ENCODE data around the gene LDLRAP1.
A peak's percentile ranks its signal among the peaks of the same experiment; 100 is the strongest.
"Not testable (repeated sequence)": the region's sequence is repeated elsewhere in the genome, so short reads cannot be mapped to it uniquely, and the experiment has no call there.

Gene LDLRAP1

DNA sequence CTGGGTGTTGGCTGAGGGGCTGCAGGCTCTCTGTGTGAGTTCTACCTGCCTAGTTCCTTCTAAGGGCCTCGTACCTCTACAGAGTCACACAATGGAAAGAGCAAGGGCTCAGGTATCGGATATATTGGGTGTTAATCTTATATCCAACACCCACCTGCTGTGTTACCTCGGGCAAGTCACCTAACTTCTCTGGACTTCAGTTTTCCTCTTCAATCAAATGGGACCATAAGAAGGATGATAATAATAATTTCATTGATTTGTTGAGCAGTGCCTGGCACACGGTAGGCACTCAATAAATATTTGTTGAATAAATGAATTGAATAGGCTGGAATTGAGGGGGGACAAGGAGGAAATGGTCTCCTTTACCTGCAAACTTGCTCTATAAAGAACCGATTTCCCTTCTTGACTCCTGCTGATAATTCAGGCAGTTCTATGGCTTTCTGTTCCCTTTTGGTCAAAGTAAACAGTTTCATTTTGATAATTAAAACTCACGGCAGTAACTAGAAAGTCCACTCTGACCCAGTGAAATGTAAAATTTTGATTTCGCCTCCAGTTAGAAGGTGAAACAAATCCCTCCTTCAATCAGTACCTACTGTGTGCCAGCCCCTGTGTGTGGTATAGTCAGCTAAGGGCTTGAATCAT lies 56.7 kb downstream of the LDLRAP1 start:
- no peak overlapping the region for H3K4me3 ChIP-seq (ENCODE audit: low read depth, low read length)

DNA sequence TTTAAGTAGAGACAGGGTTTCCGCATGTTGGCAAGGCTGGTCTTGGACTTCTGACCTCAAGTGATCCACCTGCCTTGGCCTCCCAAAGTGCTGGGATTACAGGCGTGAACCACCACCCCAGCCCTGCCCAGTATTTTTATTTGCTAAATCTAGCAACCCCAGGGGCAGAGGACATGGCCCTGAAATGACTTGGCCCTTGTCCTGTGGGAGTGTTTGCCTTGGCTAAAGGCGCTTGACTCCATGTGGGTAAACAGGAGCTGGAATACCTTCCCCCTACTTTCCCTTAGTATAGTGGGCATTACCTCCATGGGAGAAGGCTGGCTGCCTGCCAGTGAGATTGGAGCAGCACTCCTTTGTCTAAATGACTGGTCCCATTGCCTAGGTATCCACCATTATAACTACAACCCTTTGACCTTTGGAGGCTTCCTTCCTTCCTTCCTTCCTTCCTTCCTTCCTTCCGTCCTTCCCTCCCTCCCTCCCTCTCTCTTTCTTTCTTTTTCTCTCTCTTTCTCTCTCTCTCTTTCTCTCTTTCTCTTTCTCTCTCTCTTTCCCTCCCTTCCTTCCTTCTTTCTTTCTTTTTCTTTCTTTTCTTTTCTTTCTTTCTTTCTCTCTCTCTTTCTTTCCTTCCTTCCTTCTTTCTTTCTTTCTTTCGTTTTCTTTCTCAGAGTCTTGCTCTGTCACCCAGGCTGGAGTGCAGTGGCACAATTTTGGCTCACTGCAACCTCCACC lies 57.7 kb downstream of the LDLRAP1 start:
- H3K4me3 ChIP-seq (ENCODE audit: low read depth, low read length), result not testable (repeated sequence)

More for the DNA sequence above, 56.7 kb downstream of the LDLRAP1 start:
- TF ChIP-seq, protein P1, sequence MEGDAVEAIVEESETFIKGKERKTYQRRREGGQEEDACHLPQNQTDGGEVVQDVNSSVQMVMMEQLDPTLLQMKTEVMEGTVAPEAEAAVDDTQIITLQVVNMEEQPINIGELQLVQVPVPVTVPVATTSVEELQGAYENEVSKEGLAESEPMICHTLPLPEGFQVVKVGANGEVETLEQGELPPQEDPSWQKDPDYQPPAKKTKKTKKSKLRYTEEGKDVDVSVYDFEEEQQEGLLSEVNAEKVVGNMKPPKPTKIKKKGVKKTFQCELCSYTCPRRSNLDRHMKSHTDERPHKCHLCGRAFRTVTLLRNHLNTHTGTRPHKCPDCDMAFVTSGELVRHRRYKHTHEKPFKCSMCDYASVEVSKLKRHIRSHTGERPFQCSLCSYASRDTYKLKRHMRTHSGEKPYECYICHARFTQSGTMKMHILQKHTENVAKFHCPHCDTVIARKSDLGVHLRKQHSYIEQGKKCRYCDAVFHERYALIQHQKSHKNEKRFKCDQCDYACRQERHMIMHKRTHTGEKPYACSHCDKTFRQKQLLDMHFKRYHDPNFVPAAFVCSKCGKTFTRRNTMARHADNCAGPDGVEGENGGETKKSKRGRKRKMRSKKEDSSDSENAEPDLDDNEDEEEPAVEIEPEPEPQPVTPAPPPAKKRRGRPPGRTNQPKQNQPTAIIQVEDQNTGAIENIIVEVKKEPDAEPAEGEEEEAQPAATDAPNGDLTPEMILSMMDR (IDR thresholded peaks at IDR 0.05; ENCODE audit: borderline replicate concordance, insufficient read depth, low read depth, low read length), result no peak

DNA sequence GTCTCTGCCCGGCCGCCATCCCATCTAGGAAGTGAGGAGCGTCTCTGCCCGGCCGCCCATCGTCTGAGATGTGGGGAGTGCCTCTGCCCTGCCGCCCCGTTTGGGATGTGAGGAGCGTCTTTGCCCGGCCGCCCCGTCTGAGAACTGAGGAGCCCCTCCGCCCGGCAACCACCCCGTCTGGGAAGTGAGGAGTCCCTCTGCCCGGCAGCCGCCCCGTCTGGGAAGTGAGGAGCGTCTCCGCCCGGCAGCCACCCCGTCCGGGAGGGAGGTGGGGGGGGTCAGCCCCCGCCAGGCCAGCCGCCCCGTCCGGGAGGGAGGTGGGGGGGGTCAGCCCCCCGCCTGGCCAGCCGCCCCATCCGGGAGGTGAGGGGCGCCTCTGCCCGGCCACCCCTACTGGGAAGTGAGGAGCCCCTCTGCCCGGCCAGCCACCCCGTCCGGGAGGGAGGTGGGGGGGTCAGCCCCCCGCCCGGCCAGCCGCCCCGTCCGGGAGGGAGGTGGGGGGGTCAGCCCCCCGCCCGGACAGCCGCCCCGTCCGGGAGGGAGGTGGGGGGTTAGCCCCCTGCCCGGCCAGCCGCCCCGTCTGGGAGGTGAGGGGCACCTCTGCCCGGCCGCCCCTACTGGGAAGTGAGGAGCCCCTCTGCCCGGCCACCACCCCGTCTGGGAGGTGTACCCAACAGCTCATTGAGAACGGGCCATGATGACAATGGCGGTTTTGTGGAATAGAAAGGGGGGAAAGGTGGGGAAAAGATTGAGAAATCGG lies 60.6 kb downstream of the LDLRAP1 start:
- not testable (repeated sequence) for H3K4me3 ChIP-seq (ENCODE audit: low read depth, low read length)

DNA sequence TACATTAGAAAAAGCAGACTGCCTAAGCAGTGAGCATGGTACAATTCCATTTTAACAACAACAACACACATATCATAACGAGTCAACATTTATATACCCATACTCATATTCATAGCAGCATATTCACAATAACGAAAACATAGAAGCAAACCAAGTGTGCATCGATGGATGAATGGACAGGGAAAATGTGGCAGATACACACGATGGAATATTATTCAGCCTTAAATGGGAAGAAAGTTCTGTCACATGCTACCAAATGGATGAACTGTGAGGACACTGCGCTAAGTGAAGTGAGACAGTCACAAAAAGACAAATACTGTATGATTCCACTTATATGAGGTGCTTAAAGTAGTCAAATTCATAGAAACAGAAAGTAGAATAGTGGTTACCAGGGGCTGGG lies 63.7 kb downstream of the LDLRAP1 start:
- TF ChIP-seq, protein P1 (IDR thresholded peaks at IDR 0.05; ENCODE audit: borderline replicate concordance, insufficient read depth, low read depth, low read length), result no peak
- H3K4me3 ChIP-seq (ENCODE audit: low read depth, low read length), result no peak overlapping the region

DNA sequence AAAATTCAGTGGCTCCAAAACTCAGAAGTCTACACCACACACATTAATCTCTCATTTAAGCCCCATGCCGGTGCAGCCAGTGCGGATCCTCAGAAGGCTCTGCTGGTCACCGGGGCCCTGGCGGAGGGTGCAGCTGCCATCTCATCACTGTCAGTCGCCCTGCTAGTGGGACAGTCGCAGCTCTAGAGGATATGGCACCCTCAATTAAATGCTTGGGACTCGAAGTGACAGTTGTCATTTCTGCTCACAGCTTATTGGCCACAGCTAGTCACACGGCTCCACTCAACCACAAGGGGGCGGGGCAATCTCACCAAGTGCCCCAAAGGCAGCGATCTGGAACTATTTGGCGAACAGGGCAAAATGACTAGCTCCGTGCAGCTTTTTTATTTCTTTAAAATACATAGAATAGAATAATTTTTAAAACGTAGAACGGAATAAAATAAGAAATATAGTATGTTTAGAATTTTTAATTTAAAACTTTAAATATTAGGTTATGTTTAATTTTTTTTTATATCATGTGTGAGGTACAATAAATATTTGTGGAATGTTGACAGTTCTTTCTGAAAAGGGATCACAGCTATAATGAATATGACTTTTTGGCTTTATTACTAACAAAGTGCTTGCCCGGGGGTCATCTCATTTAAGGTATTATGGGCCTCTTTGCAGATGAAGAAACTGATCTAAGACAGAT lies 65.2 kb downstream of the LDLRAP1 start:
- TF ChIP-seq, protein P1 (IDR thresholded peaks at IDR 0.05; ENCODE audit: borderline replicate concordance, insufficient read depth, low read depth, low read length), result peak; percentile 19; the same call in 1 of the 2 replicates
- no peak overlapping the region for H3K4me3 ChIP-seq (ENCODE audit: low read depth, low read length)

DNA sequence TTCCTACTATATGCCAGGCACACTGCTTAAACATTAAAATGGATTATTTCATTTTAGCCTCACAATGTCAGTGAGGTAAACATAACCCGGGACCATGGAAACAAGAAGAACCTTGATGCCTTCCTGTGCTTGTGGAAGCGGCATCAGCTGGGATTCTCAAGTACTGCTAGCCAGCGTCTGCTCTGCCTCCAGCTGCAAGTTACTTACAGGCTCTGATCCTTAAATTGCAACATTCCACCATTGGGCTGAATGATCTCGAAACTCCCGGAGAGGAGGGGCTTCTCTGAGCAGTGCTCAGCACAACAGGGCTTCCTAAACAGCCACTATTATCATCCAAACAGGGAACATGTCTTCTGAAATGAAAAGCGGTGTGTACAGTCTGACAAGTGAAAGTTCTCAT lies 66.5 kb downstream of the LDLRAP1 start:
- H3K4me3 ChIP-seq (ENCODE audit: low read depth, low read length), result no peak overlapping the region
- TF ChIP-seq, protein P1 (IDR thresholded peaks at IDR 0.05; ENCODE audit: borderline replicate concordance, insufficient read depth, low read depth, low read length), result no peak

DNA sequence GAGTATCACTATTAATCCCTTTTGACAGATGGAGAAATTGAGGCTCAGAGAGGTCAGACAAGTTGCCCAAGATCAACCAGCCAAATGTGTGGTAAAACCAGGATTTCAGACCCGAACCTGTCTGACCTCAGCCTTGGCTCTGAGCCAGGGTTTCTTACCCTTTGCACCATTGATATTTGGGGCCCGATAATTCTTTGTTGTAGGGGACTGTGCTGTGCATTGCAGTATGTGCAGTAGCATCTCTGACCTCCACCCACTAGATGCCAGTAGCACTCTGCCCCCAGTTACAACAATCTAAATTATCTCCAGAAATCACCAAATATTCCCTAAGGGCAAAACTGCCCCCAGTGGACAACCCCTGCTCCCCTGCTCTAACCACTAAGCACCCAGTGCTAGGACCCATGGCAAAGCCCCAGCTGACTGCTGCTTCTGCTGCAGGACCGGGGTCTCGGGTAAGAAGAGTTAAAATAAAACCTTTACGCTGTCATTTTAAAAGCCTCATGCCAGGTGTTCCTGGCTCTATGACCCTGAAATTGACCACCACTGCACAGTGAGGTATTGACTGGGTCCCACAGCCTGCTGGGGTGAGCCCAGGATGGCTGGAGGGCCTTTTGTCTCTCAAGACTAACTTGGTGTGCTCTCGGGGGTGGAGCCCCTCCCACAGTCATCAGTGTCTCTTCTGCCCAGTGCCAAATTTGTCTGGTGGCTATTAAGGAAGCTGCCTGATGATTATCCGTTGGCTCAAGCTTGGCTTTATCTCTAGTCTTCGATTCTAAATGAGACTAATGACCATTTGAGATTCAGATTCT lies 67.6 kb downstream of the LDLRAP1 start:
- TF ChIP-seq, protein P1 (IDR thresholded peaks at IDR 0.05; ENCODE audit: borderline replicate concordance, insufficient read depth, low read depth, low read length), result peak; percentile 26; the same call in 1 of the 2 replicates

More for the DNA sequence above, 67.6 kb downstream of the LDLRAP1 start:
- no peak overlapping the region for H3K4me3 ChIP-seq (ENCODE audit: low read depth, low read length)

All from GM12875 (cell line).